Stimulated activated CD8-positive, alpha-beta memory T cell treated with anti-CD3 and anti-CD28 coated beads, Interleukin-2, amount 100 ng/mL, for 1 hour (primary cell): Measurements from ENCODE around the gene ASPN.

Source experiments
- DNase-seq, 2 donors: peaks; one replicate each; pipeline ENCODE4 v3.0.0-alpha.2; 2020; ENCODE audit warnings: low read depth in 2 of 2

The ASPN gene

GRCh38 chr9:92476962-92477361 is 5.3 kb downstream of the ASPN start:
- DNase-seq, result no peak

- DNase-seq, result no peak
These were observed 7.7 kb downstream of the ASPN start for GRCh38 chr9:92474587-92474986.

- no peak for DNase-seq
These were observed 14.1 kb downstream of the ASPN start for GRCh38 chr9:92468206-92468605.

GRCh38 chr9:92467511-92467910 is 14.8 kb downstream of the ASPN start:
- no peak for DNase-seq

- no peak for DNase-seq
These were observed 15.3 kb downstream of the ASPN start for GRCh38 chr9:92467041-92467440.

GRCh38 chr9:92463984-92464383 is 18.3 kb downstream of the ASPN start:
- no peak for DNase-seq

- no peak for DNase-seq
These were observed 18.9 kb downstream of the ASPN start for GRCh38 chr9:92463387-92463786.

GRCh38 chr9:92457576-92457975 is 24.7 kb downstream of the ASPN start:
- DNase-seq, result no peak

- DNase-seq, result no peak
These were observed 27.1 kb downstream of the ASPN start for GRCh38 chr9:92455217-92455616.

GRCh38 chr9:92446536-92446935 is 35.8 kb downstream of the ASPN start:
- DNase-seq, result no peak

- no peak for DNase-seq
These were observed 37.5 kb downstream of the ASPN start for GRCh38 chr9:92444841-92445240.

- no peak for DNase-seq
These were observed 41.6 kb downstream of the ASPN start for GRCh38 chr9:92440751-92441046.

- DNase-seq, result no peak
These were observed 42.2 kb downstream of the ASPN start for GRCh38 chr9:92439921-92440750.

- DNase-seq, result no peak
These were observed 43.3 kb downstream of the ASPN start for GRCh38 chr9:92438900-92439526.

- no peak for DNase-seq
These were observed 47.0 kb downstream of the ASPN start for GRCh38 chr9:92435263-92435662.

GRCh38 chr9:92432972-92433548 is 49.2 kb downstream of the ASPN start:
- DNase-seq, result no peak

GRCh38 chr9:92432350-92432749 is 50.0 kb downstream of the ASPN start:
- no peak for DNase-seq

- no peak for DNase-seq
These were observed 52.5 kb downstream of the ASPN start for GRCh38 chr9:92429836-92430235.

- no peak for DNase-seq
These were observed 55.7 kb downstream of the ASPN start for GRCh38 chr9:92426501-92427145.

GRCh38 chr9:92425474-92425873 is 56.8 kb downstream of the ASPN start:
- no peak for DNase-seq

- DNase-seq, result no peak
These were observed 58.0 kb downstream of the ASPN start, which contains the start of gene OMD for GRCh38 chr9:92424340-92424739. Gene OMD (minus strand): TSS chr9:92424471. CDS start chr9:92417558, 6,913 bp downstream.

- no peak for DNase-seq
These were observed 58.7 kb downstream of the ASPN start for GRCh38 chr9:92423612-92424011.
